ENCODE data around the gene INA. TPM values are rescaled to one million over a fixed set of nuclear protein-coding genes. Genes with fewer than 3 reads are reported as not detected.

Gene INA
- total and polyA plus RNA-seq, 2 donors (not counting 3 experiments of a cell fraction or from before 2014, with no cell fraction given), result 0.25 to 0.40 TPM

GRCh38 chr10:103287992-103288391 is 11.1 kb downstream of the INA start:
- ChIA-PET CTCF (interaction anchor here (1.5 kb wide), 1 partner anchor 46 kb away, joined by 7 read pairs; no protein-coding TSS in a partner anchor), POLR2A (no interaction called here)
- Histone ChIP-seq H3K9me1 (replicated peaks; ENCODE audit: control insufficient read depth, extremely low read depth, insufficient read depth, low read length) (no peaks in the 10 kb centered on the region), H3K79me2 (ENCODE audit: control insufficient read depth, insufficient read depth, low read length) (no peaks in the 10 kb centered on the region), H3K4me3 (replicated peaks in 1 of 3; ENCODE audit: insufficient read depth in 1 of 3, low read depth in 1 of 3, low read length in 3 of 3) (no peak overlapping the region), H3K36me3 (ENCODE audit: control insufficient read depth in 2 of 2, extremely low read depth in 1 of 2, insufficient read depth in 2 of 2, low read length in 2 of 2) (no peaks in the 10 kb centered on the region), H3K9ac (replicated peaks; ENCODE audit: extremely low read depth, insufficient read depth, low read length) (no peak overlapping the region), H2AFZ (ENCODE audit: low read depth, low read length) (no peak overlapping the region), H3K4me1 (ENCODE audit: control insufficient read depth, extremely low read depth, insufficient read depth, low read length) (no peaks in the 10 kb centered on the region), H4K20me1 (replicated peaks; ENCODE audit: control insufficient read depth, extremely low read depth, insufficient read depth, low read length) (no peaks in the 10 kb centered on the region), H3K27me3 (ENCODE audit: control insufficient read depth in 2 of 2, insufficient read depth in 2 of 2, low read length in 2 of 2) (peaks cover 11 to 12% of the 10 kb centered on the region in 2 experiments), H3K9me3 (replicated peaks; ENCODE audit: control insufficient read depth, insufficient read depth, low read length) (no peaks in the 10 kb centered on the region), H3K27ac (ENCODE audit: insufficient read depth, low read depth, low read length) (no peak overlapping the region), H3K4me2 (ENCODE audit: insufficient read depth, low read length) (no peak overlapping the region)
- DNase-seq (ENCODE audit: low read depth, low spot score) (no peak), FAIRE-seq (no peak)
- intact Hi-C loops (cut with micrococcal nuclease) (no loop called here), dilution Hi-C loops (cut with MboI; ENCODE audit: extremely low pct_ligation_motif_present, low sequenced_read_pairs) (no loop called here)
- TF ChIP-seq EZH2 (IDR thresholded peaks at IDR 0.05; ENCODE audit: borderline replicate concordance, low read depth, low read length, severe bottlenecking), result no peak
- TF ChIP-seq CTCF (IDR thresholded peaks at IDR 0.05; ENCODE audit: extremely low read depth in 1 of 2, insufficient read depth in 1 of 2, low read depth in 1 of 2, low read length in 2 of 2), result no peak
- no peak for TF ChIP-seq MAX (IDR thresholded peaks at IDR 0.05; ENCODE audit: insufficient read depth, insufficient read length)
- TF ChIP-seq POLR2AphosphoS5 (IDR thresholded peaks at IDR 0.05; ENCODE audit: insufficient read depth, low read depth, low read length), result no peak
- TF ChIP-seq MYC (IDR thresholded peaks at IDR 0.05; ENCODE audit: low read depth, low read length), result no peak
- TF ChIP-seq POLR2A (IDR thresholded peaks at IDR 0.05; ENCODE audit: low read depth, low read length), result no peak
- no peak for TF ChIP-seq GATA2 (IDR thresholded peaks at IDR 0.05; ENCODE audit: insufficient read depth, insufficient read length, low read depth, low read length)
- no peak for TF ChIP-seq FOS (IDR thresholded peaks at IDR 0.05; ENCODE audit: borderline replicate concordance, insufficient read depth, low read length)
- TF ChIP-seq JUN (IDR thresholded peaks at IDR 0.05; ENCODE audit: borderline replicate concordance, insufficient read depth, insufficient read length, low read depth), result no peak
- no TSS peak for BruUV-seq (replicated peaks)
